ENCODE results near the gene ANK3.

GRCh38 chr10:60147025-60147424 is 242.7 kb downstream of the ANK3 start:
- TF ChIP-seq, protein P1, sequence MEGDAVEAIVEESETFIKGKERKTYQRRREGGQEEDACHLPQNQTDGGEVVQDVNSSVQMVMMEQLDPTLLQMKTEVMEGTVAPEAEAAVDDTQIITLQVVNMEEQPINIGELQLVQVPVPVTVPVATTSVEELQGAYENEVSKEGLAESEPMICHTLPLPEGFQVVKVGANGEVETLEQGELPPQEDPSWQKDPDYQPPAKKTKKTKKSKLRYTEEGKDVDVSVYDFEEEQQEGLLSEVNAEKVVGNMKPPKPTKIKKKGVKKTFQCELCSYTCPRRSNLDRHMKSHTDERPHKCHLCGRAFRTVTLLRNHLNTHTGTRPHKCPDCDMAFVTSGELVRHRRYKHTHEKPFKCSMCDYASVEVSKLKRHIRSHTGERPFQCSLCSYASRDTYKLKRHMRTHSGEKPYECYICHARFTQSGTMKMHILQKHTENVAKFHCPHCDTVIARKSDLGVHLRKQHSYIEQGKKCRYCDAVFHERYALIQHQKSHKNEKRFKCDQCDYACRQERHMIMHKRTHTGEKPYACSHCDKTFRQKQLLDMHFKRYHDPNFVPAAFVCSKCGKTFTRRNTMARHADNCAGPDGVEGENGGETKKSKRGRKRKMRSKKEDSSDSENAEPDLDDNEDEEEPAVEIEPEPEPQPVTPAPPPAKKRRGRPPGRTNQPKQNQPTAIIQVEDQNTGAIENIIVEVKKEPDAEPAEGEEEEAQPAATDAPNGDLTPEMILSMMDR (IDR thresholded peaks at IDR 0.05), result no peak
- TF ChIP-seq POLR2A (IDR thresholded peaks at IDR 0.05), result no peak
